ENCODE measurements around the gene SUMO4. TPM values are rescaled to one million over a fixed set of nuclear protein-coding genes. Genes with fewer than 3 reads are reported as not detected.

The SUMO4 gene
- total RNA-seq, 2 experiments from 2014 or later: 3.7 to 4.7 TPM

GRCh38 chr6:149436647-149437046 lies 36.6 kb downstream of the SUMO4 start:
- ATAC-seq (no peak), DNase-seq (no peak)
- TF ChIP-seq CTCF (IDR thresholded peaks at IDR 0.05): no peak
- H3K36me3 Mint-ChIP-seq (ENCODE audit: low read depth): no peaks in the 10 kb centered on the region
- POLR2A ChIA-PET: no interaction called here
- no peak overlapping the region for H3K27ac Mint-ChIP-seq
- intact Hi-C loops (cut with micrococcal nuclease): loop anchor here (5.0 kb wide), 1 partner anchor 81 kb away; no protein-coding TSS in a partner anchor
- CTCF ChIA-PET: interaction anchor here (9.5 kb wide), 1 partner anchor 408 kb away, joined by 180 read pairs; no protein-coding TSS in a partner anchor
- no peaks in the 10 kb centered on the region for H3K27me3 Mint-ChIP-seq
- H3K4me1 Mint-ChIP-seq (ENCODE audit: low read depth): peaks cover 21% of the 10 kb centered on the region
- H3K9me3 Mint-ChIP-seq: no peaks in the 10 kb centered on the region
- no peak overlapping the region for H3K4me3 Mint-ChIP-seq

- ATAC-seq (no peak), DNase-seq (no peak)
- H3K9me3 Mint-ChIP-seq: no peaks in the 10 kb centered on the region
- TF ChIP-seq CTCF (IDR thresholded peaks at IDR 0.05): no peak
- H3K36me3 Mint-ChIP-seq (ENCODE audit: low read depth): no peaks in the 10 kb centered on the region
- H3K27me3 Mint-ChIP-seq: no peaks in the 10 kb centered on the region
- no peak overlapping the region for H3K4me3 Mint-ChIP-seq
- intact Hi-C loops (cut with micrococcal nuclease): loop anchor here (5.0 kb wide), 1 partner anchor 80 kb away; no protein-coding TSS in a partner anchor
- H3K4me1 Mint-ChIP-seq (ENCODE audit: low read depth): peaks cover 17% of the 10 kb centered on the region
- ChIA-PET POLR2A (no interaction called here), CTCF (interaction anchor here (9.5 kb wide), 1 partner anchor 409 kb away, joined by 180 read pairs; no protein-coding TSS in a partner anchor)
- H3K27ac Mint-ChIP-seq: no peak overlapping the region
Observed at GRCh38 chr6:149437212-149437611, 37.1 kb downstream of the SUMO4 start.

GRCh38 chr6:149438855-149439254 lies 38.8 kb downstream of the SUMO4 start:
- Mint-ChIP-seq H3K4me3 (no peak overlapping the region), H3K27ac (no peak overlapping the region), H3K9me3 (no peaks in the 10 kb centered on the region), H3K27me3 (no peaks in the 10 kb centered on the region), H3K4me1 (ENCODE audit: low read depth) (peaks cover 17% of the 10 kb centered on the region), H3K36me3 (ENCODE audit: low read depth) (no peaks in the 10 kb centered on the region)
- no peak for ATAC-seq
- CTCF ChIA-PET: interaction anchor here (1.3 to 1.4 kb wide), 2 partner anchors 78 to 410 kb away, joined by 4 to 9 read pairs; no protein-coding TSS in a partner anchor
- POLR2A ChIA-PET: no interaction called here
- intact Hi-C loops (cut with micrococcal nuclease): loop anchor here (5.0 kb wide), 1 partner anchor 78 kb away; no protein-coding TSS in a partner anchor
- no peak for DNase-seq
- no peak for TF ChIP-seq CTCF (IDR thresholded peaks at IDR 0.05)

GRCh38 chr6:149439626-149440025 lies 39.6 kb downstream of the SUMO4 start:
- no peaks in the 10 kb centered on the region for H3K27me3 Mint-ChIP-seq
- intact Hi-C loops (cut with micrococcal nuclease): loop anchor here (5.0 kb wide), 1 partner anchor 78 kb away; no protein-coding TSS in a partner anchor
- no peak overlapping the region for H3K4me3 Mint-ChIP-seq
- H3K27ac Mint-ChIP-seq: no peak overlapping the region
- POLR2A ChIA-PET: no interaction called here
- ATAC-seq (no peak), DNase-seq (no peak)
- H3K36me3 Mint-ChIP-seq (ENCODE audit: low read depth): no peaks in the 10 kb centered on the region
- TF ChIP-seq CTCF (IDR thresholded peaks at IDR 0.05): no peak
- CTCF ChIA-PET: interaction anchor here (1.3 to 1.4 kb wide), 2 partner anchors 77 to 411 kb away, joined by 4 to 9 read pairs; no protein-coding TSS in a partner anchor
- peaks cover 17% of the 10 kb centered on the region for H3K4me1 Mint-ChIP-seq (ENCODE audit: low read depth)
- H3K9me3 Mint-ChIP-seq: no peaks in the 10 kb centered on the region

Measured in activated CD8-positive, alpha-beta T cell treated with anti-CD3 and anti-CD28 coated beads for 36 hours (primary cell).